Osteoblast (primary cell): ENCODE results near the gene DFFB. TPM values are rescaled to one million over a fixed set of nuclear protein-coding genes. Genes with fewer than 3 reads are reported as not detected.
"Not testable (repeated sequence)": the region's sequence is repeated elsewhere in the genome, so short reads cannot be mapped to it uniquely, and the experiment has no call there.

ENCODE experiments used
- DNase-seq: peaks from one replicate; pipeline ENCODE4 v3.0.0; 2011; ENCODE audit warnings: low spot score, mixed read lengths; ENCODE audit not compliant: insufficient read length; ENCODE audit errors: missing footprints
- H2AFZ ChIP-seq: 2 replicates; pipeline ENCODE4 v1.6.0; 2011; ENCODE audit warnings: mild to moderate bottlenecking, low read length
- H3K27ac ChIP-seq: 2 replicates; pipeline ENCODE4 v1.5.1; 2011; ENCODE audit warnings: mild to moderate bottlenecking, low read depth, low read length, moderate library complexity
- H3K27me3 ChIP-seq: 2 replicates; pipeline ENCODE4 v1.6.0; 2012; ENCODE audit warnings: mild to moderate bottlenecking, control low read depth, inconsistent platforms, low read length, moderate library complexity; ENCODE audit not compliant: insufficient read depth
- H3K36me3 ChIP-seq: 2 replicates; pipeline ENCODE4 v1.5.1; 2011; ENCODE audit warnings: mild to moderate bottlenecking, low read length, control low read depth, moderate library complexity; ENCODE audit not compliant: insufficient read depth
- H3K4me1 ChIP-seq: 2 replicates; pipeline ENCODE4 v1.5.1; 2011; ENCODE audit warnings: mild to moderate bottlenecking, low read length, control low read depth, moderate library complexity; ENCODE audit not compliant: insufficient read depth
- H3K4me2 ChIP-seq: 2 replicates; pipeline ENCODE4 v1.6.0; 2011; ENCODE audit warnings: mild to moderate bottlenecking, low read length; ENCODE audit not compliant: insufficient read depth
- H3K4me3 ChIP-seq: fragments of 200-600 bp; sonication (generic); 3 replicates; pipeline ENCODE4 v1.5.1; 2012; ENCODE audit warnings: mild to moderate bottlenecking, low read length, inconsistent platforms; ENCODE audit not compliant: insufficient read depth
- H3K79me2 ChIP-seq: 2 replicates; pipeline ENCODE4 v1.6.0; 2012; ENCODE audit warnings: mild to moderate bottlenecking, low read length, control low read depth, inconsistent platforms; ENCODE audit not compliant: insufficient read depth
- H3K9me3 ChIP-seq: 2 replicates; pipeline ENCODE4 v1.5.1; 2011; ENCODE audit warnings: low read depth, low read length, control low read depth
- H4K20me1 ChIP-seq: 2 replicates; pipeline ENCODE4 v1.6.0; 2012; ENCODE audit warnings: mild to moderate bottlenecking, low read length, control low read depth; ENCODE audit not compliant: insufficient read depth
- total RNA-seq: library from RNA; depleted of rRNA; stranded (reverse); fragments of >200 nt; gene quantifications from 2 replicates; pipeline ENCODE4 v1.2.3, GENCODE V29; 2012
- TF ChIP-seq, protein P1 (sequence below): IDR thresholded peaks from 2 replicates; pipeline ENCODE4 v1.5.1; 2011; ENCODE audit warnings: mild to moderate bottlenecking, low read depth, low read length, moderate library complexity; ENCODE audit errors: extremely low read depth

Gene DFFB, protein sequence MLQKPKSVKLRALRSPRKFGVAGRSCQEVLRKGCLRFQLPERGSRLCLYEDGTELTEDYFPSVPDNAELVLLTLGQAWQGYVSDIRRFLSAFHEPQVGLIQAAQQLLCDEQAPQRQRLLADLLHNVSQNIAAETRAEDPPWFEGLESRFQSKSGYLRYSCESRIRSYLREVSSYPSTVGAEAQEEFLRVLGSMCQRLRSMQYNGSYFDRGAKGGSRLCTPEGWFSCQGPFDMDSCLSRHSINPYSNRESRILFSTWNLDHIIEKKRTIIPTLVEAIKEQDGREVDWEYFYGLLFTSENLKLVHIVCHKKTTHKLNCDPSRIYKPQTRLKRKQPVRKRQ
- total RNA-seq: 5.1 and 8.3 TPM in 2 replicates

DNA sequence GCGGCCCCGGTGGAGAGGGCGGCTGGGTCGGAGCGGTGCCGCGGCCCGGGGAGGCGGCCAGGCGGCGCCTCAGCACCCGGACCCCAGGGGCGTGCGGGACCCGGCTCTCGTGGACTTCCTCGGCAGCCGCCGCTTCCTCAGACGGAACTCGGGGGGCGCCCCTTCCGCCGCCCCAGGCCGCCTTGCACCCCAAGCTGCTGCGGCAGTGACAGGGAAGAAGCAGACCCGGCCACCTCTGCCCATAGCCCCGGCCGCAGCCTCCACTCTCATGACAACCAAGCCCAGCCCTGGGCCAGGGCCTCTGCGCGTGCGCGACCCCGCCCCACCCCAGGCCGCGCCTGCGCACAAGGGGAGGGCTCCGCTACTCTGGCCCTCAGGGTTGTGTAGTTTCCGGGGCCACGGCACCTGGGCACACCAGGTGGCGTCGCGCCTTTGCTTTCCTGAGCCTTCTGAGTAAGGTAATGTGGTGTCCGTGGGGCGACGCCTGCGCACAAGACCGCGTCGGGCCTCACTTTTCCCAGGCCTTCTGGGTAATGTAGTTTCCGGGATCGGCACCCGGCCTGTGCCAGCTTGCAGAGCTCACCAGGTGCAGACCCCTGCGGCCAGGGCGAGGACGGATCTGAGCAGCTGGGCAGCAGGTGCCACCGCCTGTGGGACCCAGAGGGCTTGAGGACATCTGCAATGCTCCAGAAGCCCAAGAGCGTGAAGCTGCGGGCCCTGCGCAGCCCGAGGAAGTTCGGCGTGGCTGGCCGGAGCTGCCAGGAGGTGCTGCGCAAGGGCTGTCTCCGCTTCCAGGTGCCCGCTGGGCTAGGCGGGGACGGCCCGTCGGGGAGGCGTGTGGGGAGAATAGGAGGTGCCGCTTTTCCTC is at the start of gene DFFB, which contains the start of gene CEP104:
TSS of gene DFFB (plus strand) at position 554 of the 868 bp plus-strand sequence. CDS start at position 682, 128 bp downstream.
TSS of gene CEP104 (minus strand) at position 289 of the 868 bp plus-strand sequence. CDS start 4,804 bp downstream, outside the sequence.
- H3K36me3 ChIP-seq: no peaks in the 10 kb centered on the region
- H3K4me3 ChIP-seq: peak within 1 kb of the TSS; percentile 100
- peak within 1 kb of the TSS; percentile 98 for H2AFZ ChIP-seq
- peaks cover 30% of the 10 kb centered on the region for H4K20me1 ChIP-seq
- H3K4me1 ChIP-seq: peaks cover 12% of the 10 kb centered on the region
- no peaks in the 10 kb centered on the region for H3K27me3 ChIP-seq
- TF ChIP-seq, protein P1, sequence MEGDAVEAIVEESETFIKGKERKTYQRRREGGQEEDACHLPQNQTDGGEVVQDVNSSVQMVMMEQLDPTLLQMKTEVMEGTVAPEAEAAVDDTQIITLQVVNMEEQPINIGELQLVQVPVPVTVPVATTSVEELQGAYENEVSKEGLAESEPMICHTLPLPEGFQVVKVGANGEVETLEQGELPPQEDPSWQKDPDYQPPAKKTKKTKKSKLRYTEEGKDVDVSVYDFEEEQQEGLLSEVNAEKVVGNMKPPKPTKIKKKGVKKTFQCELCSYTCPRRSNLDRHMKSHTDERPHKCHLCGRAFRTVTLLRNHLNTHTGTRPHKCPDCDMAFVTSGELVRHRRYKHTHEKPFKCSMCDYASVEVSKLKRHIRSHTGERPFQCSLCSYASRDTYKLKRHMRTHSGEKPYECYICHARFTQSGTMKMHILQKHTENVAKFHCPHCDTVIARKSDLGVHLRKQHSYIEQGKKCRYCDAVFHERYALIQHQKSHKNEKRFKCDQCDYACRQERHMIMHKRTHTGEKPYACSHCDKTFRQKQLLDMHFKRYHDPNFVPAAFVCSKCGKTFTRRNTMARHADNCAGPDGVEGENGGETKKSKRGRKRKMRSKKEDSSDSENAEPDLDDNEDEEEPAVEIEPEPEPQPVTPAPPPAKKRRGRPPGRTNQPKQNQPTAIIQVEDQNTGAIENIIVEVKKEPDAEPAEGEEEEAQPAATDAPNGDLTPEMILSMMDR: no peak
- no peaks in the 10 kb centered on the region for H3K9me3 ChIP-seq
- H3K4me2 ChIP-seq: peak within 1 kb of the TSS; percentile 85
- peak within 1 kb of the TSS; percentile 85 for H3K27ac ChIP-seq
- peaks cover 53% of the 10 kb centered on the region for H3K79me2 ChIP-seq
- DNase-seq: peak; percentile 100

- peaks cover 3% of the 10 kb centered on the region for H3K27me3 ChIP-seq
- H3K4me2 ChIP-seq: no peak overlapping the region
- H3K9me3 ChIP-seq: no peaks in the 10 kb centered on the region
- no peaks in the 10 kb centered on the region for H4K20me1 ChIP-seq
- peaks cover 9% of the 10 kb centered on the region for H3K4me1 ChIP-seq
- no peak for DNase-seq
- TF ChIP-seq, protein P1: no peak
- H3K36me3 ChIP-seq: no peaks in the 10 kb centered on the region
- H2AFZ ChIP-seq: no peak overlapping the region
- no peaks in the 10 kb centered on the region for H3K79me2 ChIP-seq
- no peak overlapping the region for H3K4me3 ChIP-seq
- H3K27ac ChIP-seq: no peak overlapping the region
These were observed 49.5 kb upstream of the DFFB start for GRCh38 chr1:3807769-3808168.

DNA sequence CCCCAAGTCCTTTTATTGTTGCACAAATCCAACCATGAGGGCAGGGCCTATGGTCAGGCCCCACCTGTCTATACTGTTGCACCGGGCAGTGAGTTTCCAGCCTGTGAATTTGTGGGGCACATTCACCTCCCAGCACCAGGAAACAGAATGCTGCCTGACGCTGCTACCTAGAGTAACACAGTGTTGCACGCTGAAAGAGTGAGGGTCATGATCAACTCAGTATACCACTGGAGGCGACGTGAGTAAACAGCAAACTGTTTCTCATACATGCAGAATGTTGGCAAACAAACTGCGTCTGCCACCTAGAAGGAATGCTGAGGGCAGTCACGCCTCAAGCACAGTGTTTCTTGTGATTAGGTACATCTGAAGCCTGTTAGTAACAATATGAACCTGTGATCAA is 47.6 kb upstream of the DFFB start:
- TF ChIP-seq, protein P1: no peak
- no peaks in the 10 kb centered on the region for H3K9me3 ChIP-seq
- peaks cover 10% of the 10 kb centered on the region for H3K36me3 ChIP-seq
- H2AFZ ChIP-seq: no peak overlapping the region
- no peaks in the 10 kb centered on the region for H4K20me1 ChIP-seq
- no peaks in the 10 kb centered on the region for H3K27me3 ChIP-seq
- H3K4me3 ChIP-seq: no peak overlapping the region
- no peak overlapping the region for H3K27ac ChIP-seq
- no peaks in the 10 kb centered on the region for H3K79me2 ChIP-seq
- no peaks in the 10 kb centered on the region for H3K4me1 ChIP-seq
- H3K4me2 ChIP-seq: no peak overlapping the region
- DNase-seq: no peak

DNA sequence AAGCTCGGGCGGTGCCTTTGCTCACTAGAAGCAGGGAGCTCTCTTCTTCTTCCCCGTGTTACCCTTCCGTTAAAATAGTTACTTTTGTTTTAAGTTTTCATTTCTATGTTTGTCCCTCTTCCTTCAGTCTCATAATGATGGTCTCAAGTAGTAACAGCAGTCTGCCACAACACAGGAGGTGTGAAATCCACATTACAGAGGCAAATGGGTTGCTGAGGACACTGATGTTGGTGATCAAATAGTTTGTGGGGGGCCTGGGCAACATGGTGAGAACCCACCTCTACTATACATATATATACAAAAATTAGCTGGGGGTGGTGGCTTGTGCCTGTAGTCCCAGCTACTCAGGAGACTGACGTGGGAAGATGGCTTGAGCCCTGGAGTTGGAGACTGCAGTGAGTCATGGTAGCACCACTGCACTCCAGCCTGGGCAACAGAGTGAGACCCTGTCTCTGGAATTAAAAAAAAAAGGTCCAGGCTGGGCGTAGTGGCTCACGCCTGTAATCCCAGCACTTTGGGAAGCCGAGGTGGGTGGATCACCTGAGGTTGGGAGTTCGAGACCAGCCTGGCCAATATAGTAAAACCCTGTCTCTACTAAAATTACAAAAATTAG is 47.0 kb upstream of the DFFB start:
- H3K4me1 ChIP-seq, H3K27ac ChIP-seq, H3K4me3 ChIP-seq, H3K27me3 ChIP-seq, H4K20me1 ChIP-seq, H3K9me3 ChIP-seq, H2AFZ ChIP-seq, H3K4me2 ChIP-seq, H3K79me2 ChIP-seq: not testable (repeated sequence)
- peak; percentile 43 for DNase-seq
- peaks cover 11% of the 10 kb centered on the region for H3K36me3 ChIP-seq
